GM06990 (cell line): ENCODE measurements around the gene NIPAL4.

Experiments
- DNase-seq: peaks from one replicate; pipeline ENCODE4 v3.0.0-alpha.2; 2011; ENCODE audit not compliant: insufficient read length; ENCODE audit errors: extremely low read depth
- H3K27me3 ChIP-seq: replicated peaks from 2 replicates; pipeline ENCODE4 v1.6.0; 2011; ENCODE audit warnings: low read length; ENCODE audit not compliant: control insufficient read depth, insufficient read depth
- H3K36me3 ChIP-seq: 2 replicates; pipeline ENCODE4 v1.5.1; 2011; ENCODE audit warnings: low read length; ENCODE audit not compliant: control insufficient read depth, insufficient read depth
- H3K4me3 ChIP-seq: replicated peaks from 2 replicates; pipeline ENCODE4 v1.5.1; 2011; ENCODE audit warnings: low read depth, mild to moderate bottlenecking, control low read depth, low read length
- TF ChIP-seq, protein P1 (sequence below): IDR thresholded peaks from 2 replicates; pipeline ENCODE4 v1.5.1; 2011; ENCODE audit warnings: low read length, control low read depth, mild to moderate bottlenecking, inconsistent platforms; ENCODE audit not compliant: insufficient read depth, poor library complexity, severe bottlenecking

NIPAL4 gene

DNA sequence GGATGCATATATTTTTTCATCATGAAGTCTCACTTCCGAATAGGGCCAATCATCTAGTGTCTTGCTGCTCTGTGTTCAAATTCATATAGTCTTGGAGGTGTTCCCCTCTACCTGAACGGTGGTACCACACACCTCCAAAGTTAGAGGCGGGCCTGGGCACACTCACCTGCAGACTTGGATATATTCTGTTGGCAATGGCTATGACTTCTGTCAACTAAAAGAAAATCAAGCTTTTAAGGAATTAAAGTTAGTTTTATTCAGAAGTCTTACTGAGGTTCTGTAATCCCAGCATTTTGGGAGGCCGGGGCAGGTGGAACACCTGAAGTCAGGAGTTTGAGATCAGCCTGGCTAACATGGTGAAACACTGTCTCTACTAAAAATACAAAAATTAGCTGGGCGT, 2.6 kb upstream of the NIPAL4 start:
- no peak for DNase-seq
- TF ChIP-seq, protein P1, sequence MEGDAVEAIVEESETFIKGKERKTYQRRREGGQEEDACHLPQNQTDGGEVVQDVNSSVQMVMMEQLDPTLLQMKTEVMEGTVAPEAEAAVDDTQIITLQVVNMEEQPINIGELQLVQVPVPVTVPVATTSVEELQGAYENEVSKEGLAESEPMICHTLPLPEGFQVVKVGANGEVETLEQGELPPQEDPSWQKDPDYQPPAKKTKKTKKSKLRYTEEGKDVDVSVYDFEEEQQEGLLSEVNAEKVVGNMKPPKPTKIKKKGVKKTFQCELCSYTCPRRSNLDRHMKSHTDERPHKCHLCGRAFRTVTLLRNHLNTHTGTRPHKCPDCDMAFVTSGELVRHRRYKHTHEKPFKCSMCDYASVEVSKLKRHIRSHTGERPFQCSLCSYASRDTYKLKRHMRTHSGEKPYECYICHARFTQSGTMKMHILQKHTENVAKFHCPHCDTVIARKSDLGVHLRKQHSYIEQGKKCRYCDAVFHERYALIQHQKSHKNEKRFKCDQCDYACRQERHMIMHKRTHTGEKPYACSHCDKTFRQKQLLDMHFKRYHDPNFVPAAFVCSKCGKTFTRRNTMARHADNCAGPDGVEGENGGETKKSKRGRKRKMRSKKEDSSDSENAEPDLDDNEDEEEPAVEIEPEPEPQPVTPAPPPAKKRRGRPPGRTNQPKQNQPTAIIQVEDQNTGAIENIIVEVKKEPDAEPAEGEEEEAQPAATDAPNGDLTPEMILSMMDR, result no peak
- Histone ChIP-seq H3K4me3 (no peak overlapping the region), H3K27me3 (no peaks in the 10 kb centered on the region), H3K36me3 (no peaks in the 10 kb centered on the region)

DNA sequence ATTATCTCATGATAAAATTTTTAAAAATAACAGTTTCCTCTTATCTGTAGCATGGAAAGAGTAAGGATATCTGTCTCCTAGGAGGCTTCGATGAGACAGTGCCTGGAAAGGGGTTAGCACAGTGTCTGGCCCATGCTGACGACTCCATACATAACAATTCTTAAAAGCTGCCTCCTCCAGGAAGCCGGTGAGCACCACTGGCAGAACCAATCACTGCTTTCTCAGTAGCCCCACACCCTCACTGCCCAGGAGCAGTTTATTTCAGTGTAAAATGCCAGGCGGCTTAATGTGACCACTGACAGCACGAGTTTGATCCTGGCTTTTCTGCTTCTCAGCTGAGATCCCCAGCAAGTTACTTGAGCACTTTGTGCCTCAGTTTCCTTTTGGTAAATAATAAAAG, 1.2 kb upstream of the NIPAL4 start:
- H3K27me3 ChIP-seq, result no peaks in the 10 kb centered on the region
- no peak overlapping the region for H3K4me3 ChIP-seq
- no peaks in the 10 kb centered on the region for H3K36me3 ChIP-seq
- TF ChIP-seq, protein P1, result no peak
- no peak for DNase-seq

DNA sequence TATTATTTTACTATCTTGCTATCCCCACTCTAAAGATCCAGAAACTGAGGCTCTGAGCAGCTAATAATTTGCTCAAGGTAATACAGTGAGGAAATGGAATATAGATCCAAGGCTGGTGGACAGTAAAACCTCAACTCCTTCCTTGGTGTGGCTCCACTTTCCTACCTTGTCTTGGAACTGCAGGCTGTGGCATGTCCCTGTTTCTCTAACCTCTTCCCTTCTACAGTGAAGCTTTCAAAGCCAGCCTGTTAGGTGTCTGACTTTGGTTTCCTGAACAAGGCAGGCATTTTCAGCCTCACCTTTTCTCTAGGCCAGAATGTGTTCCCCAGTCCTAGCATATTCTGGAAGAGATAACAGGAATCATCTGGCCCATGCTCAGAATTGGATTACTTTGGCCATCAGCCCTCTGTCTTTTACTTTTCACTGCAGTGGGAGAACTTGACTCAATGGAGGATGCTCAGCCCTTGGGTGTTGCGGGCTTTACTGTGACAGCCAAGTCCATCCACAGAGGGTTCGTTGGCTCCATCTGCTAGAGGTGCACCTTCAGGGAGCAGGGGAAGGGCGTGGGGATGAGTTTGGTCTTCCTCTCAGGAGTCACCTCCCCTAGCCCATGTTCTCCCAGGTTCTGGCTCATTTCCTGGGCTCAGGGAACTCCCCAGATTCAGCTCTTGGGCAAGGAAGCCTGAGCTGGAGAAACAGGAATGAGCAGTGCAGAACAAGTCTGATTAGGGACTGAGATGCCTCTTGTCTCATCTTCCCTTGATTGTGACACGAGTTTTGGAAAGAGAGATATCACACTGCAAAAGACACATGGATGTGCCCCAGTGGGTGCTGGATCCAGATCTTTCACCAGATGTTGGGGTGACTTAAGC, 1.1 kb downstream of the NIPAL4 start:
- TF ChIP-seq, protein P1, result no peak
- H3K27me3 ChIP-seq, result no peaks in the 10 kb centered on the region
- H3K4me3 ChIP-seq, result no peak overlapping the region

DNA sequence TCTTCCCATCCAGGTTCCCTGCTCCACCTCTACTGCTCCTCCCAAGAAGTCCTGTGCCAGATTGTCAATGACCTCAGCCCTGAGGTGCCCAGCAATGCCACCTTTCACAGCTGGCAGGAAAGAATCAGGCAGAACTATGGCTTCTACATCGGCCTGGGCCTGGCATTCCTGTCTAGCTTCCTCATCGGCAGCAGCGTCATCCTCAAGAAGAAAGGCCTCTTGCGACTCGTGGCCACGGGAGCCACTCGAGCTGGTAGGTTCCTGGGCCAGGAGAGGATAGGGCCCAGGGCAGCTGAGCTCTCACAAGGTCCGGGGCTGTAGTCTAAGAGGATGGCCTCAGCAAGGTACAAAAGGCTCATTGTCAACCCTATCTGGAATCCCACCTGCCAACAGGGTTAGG, 3.1 kb downstream of the NIPAL4 start:
- no peak overlapping the region for H3K4me3 ChIP-seq
- H3K36me3 ChIP-seq, result no peaks in the 10 kb centered on the region
- no peak for DNase-seq
- TF ChIP-seq, protein P1, result no peak
- no peaks in the 10 kb centered on the region for H3K27me3 ChIP-seq

More for the DNA sequence above, 1.1 kb downstream of the NIPAL4 start:
- no peak for DNase-seq
- H3K36me3 ChIP-seq, result no peaks in the 10 kb centered on the region

DNA sequence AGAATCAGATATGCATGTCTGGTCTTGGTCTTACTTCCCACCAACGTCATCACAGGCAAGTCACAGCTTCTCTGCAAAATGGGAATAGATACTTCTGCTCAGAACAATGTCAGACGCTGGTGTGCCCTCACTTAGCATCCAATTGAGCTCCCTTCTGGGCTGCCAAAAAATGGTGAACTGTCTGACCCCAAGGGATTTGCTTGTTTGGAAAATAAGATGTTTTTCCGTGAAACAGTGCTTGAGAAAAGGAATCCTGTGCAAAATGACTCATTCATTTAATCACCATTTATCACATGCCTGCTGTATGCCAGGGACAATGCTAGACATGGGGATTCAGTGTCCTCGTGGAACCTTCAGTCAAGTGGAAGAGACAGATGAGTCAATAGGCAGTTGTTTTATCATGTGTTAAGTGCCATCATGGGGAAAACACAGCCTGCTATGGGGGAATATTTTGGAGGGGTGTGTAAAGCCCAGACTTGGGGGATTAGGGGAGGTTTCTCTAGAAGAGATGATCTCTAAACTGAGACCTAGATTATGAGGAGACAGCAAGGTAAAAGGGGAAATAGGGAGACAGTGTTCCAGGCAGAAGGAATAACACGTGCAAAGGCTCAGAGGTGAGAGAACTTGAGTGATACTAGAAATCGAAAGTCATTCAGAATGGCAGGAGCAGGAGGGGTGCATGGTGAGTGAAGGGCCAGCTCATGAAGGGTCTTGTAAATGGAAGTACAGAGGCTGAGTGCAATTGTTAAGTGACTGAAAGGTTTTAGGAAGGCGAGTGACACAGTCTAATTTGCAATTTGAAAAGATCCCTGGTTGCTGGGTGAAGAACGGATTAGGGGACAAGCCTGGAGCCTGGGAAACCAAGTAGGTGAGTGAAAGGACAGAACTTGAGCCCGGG, 3.9 kb downstream of the NIPAL4 start:
- Histone ChIP-seq H3K27me3 (no peaks in the 10 kb centered on the region), H3K36me3 (no peaks in the 10 kb centered on the region), H3K4me3 (no peak overlapping the region)
- TF ChIP-seq, protein P1, result no peak
- no peak for DNase-seq
